Activated naive CD4-positive, alpha-beta T cell treated with anti-CD3 and anti-CD28 coated beads, Interleukin-2, amount 10 ng/mL, durations not matched to agents 7 days and 5 days (primary cell): ENCODE data around the gene FAM181B.
"Not testable (repeated sequence)": the region's sequence is repeated elsewhere in the genome, so short reads cannot be mapped to it uniquely, and the experiment has no call there.

Experiments used
- CTCF ChIA-PET: fragments of 350-600 bp; sonication (Branson Sonifier 250); formaldehyde crosslinking; loops from one replicate; lab custom pipeline; 2021; ENCODE audit warnings: antibody characterized with exemption; lab: Charles Lee
- DNase-seq: peaks from one replicate; pipeline ENCODE4 v3.0.0-alpha.2; 2020
- H3K27ac Mint-ChIP-seq: one replicate; pipeline ENCODE4 v1.8.0; 2021; ENCODE audit warnings: mild to moderate bottlenecking, moderate library complexity, mixed read lengths
- H3K27me3 Mint-ChIP-seq: one replicate; pipeline ENCODE4 v1.8.0; 2021; ENCODE audit warnings: mild to moderate bottlenecking, mixed read lengths
- H3K36me3 Mint-ChIP-seq: one replicate; pipeline ENCODE4 v1.8.0; 2021; ENCODE audit warnings: mixed read lengths
- H3K4me1 Mint-ChIP-seq: one replicate; pipeline ENCODE4 v1.8.0; 2021; ENCODE audit warnings: mixed read lengths
- H3K4me3 Mint-ChIP-seq: one replicate; pipeline ENCODE4 v1.8.0; 2021; ENCODE audit warnings: mild to moderate bottlenecking, moderate library complexity, mixed read lengths
- H3K9me3 Mint-ChIP-seq: one replicate; pipeline ENCODE4 v1.8.0; 2021; ENCODE audit warnings: mixed read lengths

Gene FAM181B

DNA sequence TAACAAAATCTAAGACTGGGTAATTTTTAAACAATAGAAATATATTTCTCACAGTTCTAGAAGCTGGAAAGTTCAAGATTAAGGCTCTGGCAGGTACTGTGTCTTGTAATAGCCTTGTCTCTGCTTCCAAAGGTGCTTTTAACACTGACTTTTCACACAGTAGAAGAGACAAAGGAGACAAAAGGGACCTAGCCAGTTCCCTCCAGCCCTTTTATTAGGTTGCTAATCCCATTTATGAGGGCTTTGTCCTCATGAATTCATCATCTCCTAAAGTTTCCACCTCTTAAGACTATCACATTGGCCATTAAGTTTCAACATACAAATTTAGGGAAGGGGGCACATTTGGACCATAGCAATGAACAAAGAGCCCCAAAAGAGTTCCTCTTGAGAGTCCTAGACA is 40.7 kb downstream of the FAM181B start:
- CTCF ChIA-PET: interaction anchor here (1.0 kb wide), 1 partner anchor 9 kb away, joined by 3 read pairs; no protein-coding TSS in a partner anchor
- no peak overlapping the region for H3K4me3 Mint-ChIP-seq
- no peaks in the 10 kb centered on the region for H3K9me3 Mint-ChIP-seq

DNA sequence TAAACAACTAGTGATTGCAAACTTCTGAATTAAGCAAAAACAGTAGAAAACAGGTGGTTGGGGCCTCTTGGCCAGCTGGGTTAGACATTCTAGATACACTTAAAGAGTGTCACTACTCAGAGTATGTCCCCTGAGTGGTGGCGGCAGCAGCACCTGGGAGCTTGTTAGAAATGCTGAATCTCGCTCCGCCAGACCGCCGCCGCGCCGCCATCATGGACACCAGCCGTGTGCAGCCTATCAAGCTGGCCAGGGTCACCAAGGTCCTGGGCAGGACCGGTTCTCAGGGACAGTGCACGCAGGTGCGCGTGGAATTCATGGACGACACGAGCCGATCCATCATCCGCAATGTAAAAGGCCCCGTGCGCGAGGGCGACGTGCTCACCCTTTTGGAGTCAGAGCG is 44.3 kb downstream of the FAM181B start:
- H3K4me3 Mint-ChIP-seq, H3K27me3 Mint-ChIP-seq, H3K9me3 Mint-ChIP-seq, H3K27ac Mint-ChIP-seq, H3K36me3 Mint-ChIP-seq, H3K4me1 Mint-ChIP-seq, DNase-seq: not testable (repeated sequence)
- CTCF ChIA-PET: interaction anchor here (1.2 kb wide), 1 partner anchor 12 kb away, joined by 4 read pairs; no protein-coding TSS in a partner anchor

More for the DNA sequence above, 40.7 kb downstream of the FAM181B start:
- Mint-ChIP-seq H3K27me3 (peaks cover 8% of the 10 kb centered on the region), H3K36me3 (no peaks in the 10 kb centered on the region), H3K4me1 (no peaks in the 10 kb centered on the region), H3K27ac (no peak overlapping the region)
- no peak for DNase-seq

DNA sequence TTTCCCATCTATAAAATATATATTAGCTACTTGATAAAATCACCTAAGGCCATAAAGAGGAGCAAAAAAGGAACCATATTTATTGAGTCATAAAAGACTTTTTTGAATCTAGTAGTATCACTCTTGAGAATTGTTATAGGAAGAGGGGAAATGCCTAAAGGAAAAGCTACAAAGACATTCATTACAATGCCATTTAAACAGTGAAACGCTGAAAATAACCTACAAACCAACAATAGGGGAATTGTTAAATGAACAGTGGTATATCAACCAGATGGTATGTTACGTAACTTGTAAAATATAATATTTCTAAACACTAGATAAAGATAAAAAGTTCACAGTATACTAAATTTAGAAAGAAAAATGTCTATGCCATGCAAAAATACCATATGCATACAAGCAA is 47.5 kb downstream of the FAM181B start:
- Mint-ChIP-seq H3K27me3 (peaks cover 18% of the 10 kb centered on the region), H3K36me3 (no peaks in the 10 kb centered on the region), H3K4me1 (no peaks in the 10 kb centered on the region), H3K9me3 (peaks cover 3% of the 10 kb centered on the region), H3K27ac (no peak overlapping the region), H3K4me3 (no peak overlapping the region)
- DNase-seq: no peak
- CTCF ChIA-PET: interaction anchor here (0.9 to 3.3 kb wide), 4 partner anchors 10 to 191 kb away, joined by 3 to 13 read pairs (median 4); no protein-coding TSS in a partner anchor

DNA sequence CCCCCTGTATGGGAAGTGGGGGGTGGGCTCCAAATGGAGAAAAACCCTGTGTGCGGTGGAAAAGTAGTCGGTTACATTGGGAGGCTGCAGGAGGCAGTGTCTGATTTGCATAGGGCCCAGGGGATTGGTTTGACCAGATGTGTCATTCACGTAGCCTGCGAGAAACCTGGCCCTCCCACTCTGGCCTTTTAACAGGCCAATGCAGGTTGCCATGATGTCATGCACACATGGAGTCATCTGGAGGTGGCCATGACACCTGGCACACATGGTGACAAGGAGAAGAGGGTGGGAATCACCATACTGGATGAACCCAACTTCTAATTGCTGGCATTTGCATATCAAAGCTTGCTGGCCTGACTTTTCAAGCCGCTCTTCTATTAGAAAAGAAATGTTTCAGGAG is 50.6 kb downstream of the FAM181B start:
- Mint-ChIP-seq H3K4me1 (no peaks in the 10 kb centered on the region), H3K4me3 (no peak overlapping the region), H3K27me3 (peaks cover 19% of the 10 kb centered on the region), H3K9me3 (peaks cover 3% of the 10 kb centered on the region), H3K36me3 (no peaks in the 10 kb centered on the region), H3K27ac (no peak overlapping the region)
- CTCF ChIA-PET: interaction anchor here (0.6 to 2.8 kb wide), 6 partner anchors 10 to 1412 kb away, joined by 3 to 20 read pairs (median 3); no protein-coding TSS in a partner anchor
- DNase-seq: no peak

DNA sequence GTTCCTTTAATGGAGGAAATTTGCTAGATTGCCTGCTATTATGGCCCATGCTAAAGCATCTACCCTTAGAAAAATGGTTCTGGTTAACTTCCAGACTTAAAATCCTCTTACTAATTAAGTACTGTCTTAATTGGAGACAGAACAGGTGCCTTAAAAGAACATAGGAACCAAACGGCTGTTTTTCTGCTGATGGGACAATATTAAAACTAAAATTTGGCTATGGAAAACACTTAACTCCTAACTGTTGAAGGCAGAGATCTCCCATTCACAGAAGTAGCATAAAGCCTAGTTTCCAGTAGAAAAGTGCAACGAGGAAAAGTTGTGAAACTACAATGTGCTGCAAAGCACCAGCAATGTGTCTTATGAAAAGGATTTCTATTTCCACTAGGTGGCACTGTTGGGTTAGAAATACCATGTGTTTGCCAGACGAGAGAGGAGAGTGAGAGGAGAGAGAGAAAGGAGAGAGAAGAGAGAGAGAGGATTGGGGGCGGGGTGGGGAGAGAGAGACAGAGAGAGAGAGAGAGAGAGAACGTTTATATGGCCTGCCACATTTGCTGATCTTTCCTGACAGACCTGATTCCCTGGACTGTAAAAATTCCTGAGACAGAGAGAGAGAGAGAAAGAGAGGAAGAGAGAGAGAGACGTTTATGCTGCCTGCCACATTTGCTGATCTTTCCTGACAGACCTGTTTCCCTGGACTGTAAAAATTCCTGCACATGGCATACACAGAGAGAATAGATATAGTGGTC is 51.5 kb downstream of the FAM181B start:
- Mint-ChIP-seq H3K4me3 (no peak overlapping the region), H3K4me1 (no peaks in the 10 kb centered on the region), H3K27me3 (peaks cover 19% of the 10 kb centered on the region), H3K27ac (peak overlapping the region; percentile 34), H3K9me3 (peaks cover 3% of the 10 kb centered on the region), H3K36me3 (no peaks in the 10 kb centered on the region)
- CTCF ChIA-PET: interaction anchor here (0.6 to 2.8 kb wide), 4 partner anchors 13 to 1413 kb away, joined by 3 to 20 read pairs (median 3); no protein-coding TSS in a partner anchor
- DNase-seq: peak; percentile 27

DNA sequence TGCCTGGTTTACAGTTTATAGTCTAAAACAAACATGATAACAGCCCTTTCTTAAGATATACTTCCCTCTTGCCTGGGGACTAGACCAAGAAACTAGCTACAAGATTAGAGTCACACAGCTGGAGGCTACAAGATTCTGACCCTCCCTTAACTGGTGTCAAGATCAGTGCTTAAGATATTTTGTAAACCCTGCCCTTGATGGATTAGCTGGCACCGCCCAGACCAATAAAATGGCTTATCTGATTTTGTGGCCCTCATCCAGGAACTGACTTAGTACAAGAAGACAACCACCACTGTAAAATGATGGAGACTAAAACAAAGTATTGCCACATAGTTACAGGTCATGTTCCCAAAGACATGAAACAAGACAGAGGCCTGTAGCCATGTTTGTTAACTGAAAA is 53.4 kb downstream of the FAM181B start:
- DNase-seq: no peak
- Mint-ChIP-seq H3K36me3 (no peaks in the 10 kb centered on the region), H3K27ac (no peak overlapping the region), H3K27me3 (peaks cover 19% of the 10 kb centered on the region), H3K4me3 (no peak overlapping the region), H3K9me3 (peaks cover 3% of the 10 kb centered on the region), H3K4me1 (no peaks in the 10 kb centered on the region)
- CTCF ChIA-PET: interaction anchor here (0.8 to 2.3 kb wide), 4 partner anchors 15 to 1135 kb away, joined by 3 to 13 read pairs (median 7); no protein-coding TSS in a partner anchor
